UCSD-AML1 (cell line): ENCODE results near the gene CPNE2.

Experiments
- DNase-seq: peaks from one replicate; lab custom pipeline; 2025; ENCODE audit not compliant: unreplicated experiment; lab: John Stamatoyannopoulos, UW

The CPNE2 gene

DNA sequence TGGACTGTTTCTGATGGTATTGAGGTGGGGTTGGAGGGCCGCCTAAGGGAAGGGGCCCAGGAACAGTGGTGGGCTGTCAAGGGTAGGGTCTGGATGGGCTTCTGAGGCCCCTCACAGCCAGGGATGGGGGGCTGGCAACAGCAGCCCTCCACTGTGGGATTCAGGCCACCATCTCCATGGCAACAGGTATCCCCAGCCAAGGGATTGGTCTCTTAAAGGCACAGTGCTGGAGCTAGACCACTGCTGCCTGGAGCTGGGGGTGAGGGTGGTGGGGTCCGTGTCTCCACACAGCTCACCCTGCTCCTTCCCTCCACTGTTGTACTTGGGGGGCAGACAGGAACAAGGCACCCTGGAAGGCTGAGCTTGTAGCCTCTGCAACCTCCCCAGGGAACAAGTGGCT lies 51.6 kb downstream of the CPNE2 start:
- no peak for DNase-seq

DNA sequence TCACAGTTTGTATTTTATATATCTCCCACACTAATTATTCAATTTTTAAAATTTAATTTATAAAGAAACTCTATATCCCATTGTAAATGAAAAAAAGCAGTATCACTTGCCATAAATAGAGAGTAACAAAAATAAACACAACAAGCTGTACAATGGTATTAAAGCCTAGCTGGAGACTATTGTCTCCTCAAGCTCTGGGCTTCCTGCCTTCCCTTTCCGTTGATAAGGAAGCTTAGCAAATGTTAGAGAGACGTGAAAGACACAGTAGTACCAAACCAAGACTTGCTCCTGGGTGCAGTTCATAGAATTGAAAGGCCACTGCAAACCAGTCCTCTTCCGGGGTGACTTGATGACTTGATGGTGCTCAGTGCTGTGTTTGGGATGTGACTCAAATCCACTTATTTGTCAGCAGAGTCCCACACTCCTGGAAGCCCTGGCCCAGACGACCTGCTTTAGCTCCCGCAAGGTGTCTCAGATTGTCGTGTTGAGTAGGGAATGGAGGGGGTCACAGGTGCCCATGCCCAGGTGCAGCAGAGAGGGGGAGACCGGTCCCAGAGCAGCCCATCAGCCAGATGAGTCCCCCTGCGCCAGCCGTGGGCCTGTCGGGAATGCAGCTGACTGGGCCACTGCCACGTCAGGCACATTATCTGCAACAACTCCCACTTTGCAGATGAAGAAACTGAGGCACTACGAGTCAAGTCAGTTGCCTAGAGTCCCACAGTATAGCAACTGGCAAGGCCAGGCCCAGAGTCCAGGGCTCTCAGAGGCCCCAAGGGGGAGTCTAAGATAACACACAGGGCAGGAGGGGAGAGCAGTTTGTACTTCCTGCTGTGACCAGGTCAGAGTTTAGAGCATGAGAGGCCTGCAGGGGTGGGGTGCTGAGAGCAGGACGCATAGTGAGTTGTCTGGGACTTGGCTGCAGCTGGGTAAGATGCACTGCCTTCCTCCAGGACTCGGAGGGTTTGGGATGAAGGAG lies 53.0 kb downstream of the CPNE2 start:
- no peak for DNase-seq

- DNase-seq = no peak
Measured at GRCh38 chr16:57146040-57146647, 53.8 kb downstream of the CPNE2 start.

DNA sequence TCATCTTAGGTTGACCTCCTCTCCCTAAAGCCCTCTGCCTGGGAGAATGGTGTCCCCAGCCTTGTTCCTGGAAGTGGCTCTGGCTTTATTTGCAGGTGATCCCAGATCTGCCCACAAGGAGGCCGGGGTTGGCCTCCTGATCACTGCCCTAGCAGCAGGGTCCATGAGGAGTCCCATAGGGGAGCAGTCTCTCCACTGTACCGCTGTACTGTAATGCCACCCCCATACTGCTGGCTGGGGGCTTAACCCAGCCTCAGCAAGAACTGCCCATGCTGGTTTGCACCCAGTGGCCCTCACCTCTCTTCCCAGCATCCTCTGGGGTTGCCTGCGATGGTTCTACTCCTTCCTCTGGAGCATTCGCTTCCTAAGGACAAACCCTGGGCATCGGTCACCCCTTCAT lies 54.4 kb downstream of the CPNE2 start:
- peak; percentile 46 for DNase-seq

GRCh38 chr16:57147381-57148221 lies 55.2 kb downstream of the CPNE2 start:
- peak; percentile 73 for DNase-seq

DNA sequence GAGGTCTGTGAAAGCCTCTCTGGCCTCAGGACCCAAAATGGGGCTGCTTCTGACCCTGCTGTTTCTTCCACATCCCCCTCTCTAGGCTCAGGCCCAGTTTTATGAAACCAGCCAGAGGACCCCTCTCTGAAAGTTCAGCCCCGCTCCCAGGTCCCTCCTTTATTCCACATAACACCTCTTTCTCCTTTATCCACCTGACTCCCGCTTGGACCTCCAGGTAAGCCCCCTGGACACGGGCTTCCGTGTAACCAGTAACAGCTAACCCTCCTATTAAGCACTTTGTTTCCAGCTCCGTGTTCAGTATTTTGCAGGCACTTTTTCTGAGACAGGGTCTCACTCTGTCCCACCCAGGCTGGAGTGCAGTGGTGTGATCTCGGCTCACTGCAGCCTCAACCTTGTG lies 56.1 kb downstream of the CPNE2 start:
- no peak for DNase-seq

DNA sequence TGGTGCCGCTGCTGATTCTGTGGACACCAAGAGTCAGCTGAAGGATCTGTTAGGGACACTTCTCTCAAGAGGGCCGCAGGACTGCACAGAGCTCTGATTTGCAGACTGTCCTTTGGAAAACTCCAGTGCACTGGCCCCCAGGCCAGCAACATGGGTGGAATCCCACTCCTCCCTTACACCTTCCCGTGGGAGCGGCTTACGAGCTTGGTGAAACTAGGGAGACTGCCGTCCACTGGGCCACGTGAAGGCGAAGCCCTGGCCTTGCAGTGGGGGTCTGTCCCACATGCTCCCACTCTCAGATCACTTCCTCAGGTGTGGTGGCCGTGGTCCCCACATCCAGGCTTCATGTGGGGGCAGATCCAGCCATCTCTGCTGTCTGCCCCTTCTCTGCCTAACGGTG lies 57.0 kb downstream of the CPNE2 start:
- no peak for DNase-seq

GRCh38 chr16:57150682-57151330 lies 58.4 kb downstream of the CPNE2 start:
- no peak for DNase-seq

DNA sequence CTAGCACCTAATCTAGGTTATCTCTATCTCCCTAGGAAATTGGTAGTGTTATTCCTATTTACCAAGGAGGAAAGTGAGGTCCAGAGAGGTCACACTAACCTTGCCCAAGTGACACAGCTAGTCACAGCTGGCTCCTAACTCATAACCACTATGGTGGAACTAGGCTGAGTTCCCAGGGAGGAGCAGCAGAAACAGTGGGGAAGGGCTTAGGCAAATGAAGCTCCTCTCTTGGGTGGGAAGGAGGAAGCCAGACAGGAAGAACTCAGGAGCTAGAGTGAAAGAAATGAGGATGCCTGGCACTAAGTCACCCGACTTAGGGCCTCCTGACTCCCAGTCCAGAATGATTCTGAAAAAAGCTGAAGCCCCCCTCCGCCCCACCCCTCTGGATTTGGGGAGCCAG lies 59.0 kb downstream of the CPNE2 start:
- no peak for DNase-seq

- DNase-seq = no peak
Measured at GRCh38 chr16:57152096-57153093, 60.0 kb downstream of the CPNE2 start.

- no peak for DNase-seq
Measured at GRCh38 chr16:57153841-57154240, 61.5 kb downstream of the CPNE2 start.

GRCh38 chr16:57155702-57156350 lies 63.4 kb downstream of the CPNE2 start:
- no peak for DNase-seq

GRCh38 chr16:57156351-57156703 lies 63.9 kb downstream of the CPNE2 start:
- DNase-seq = no peak

- DNase-seq = no peak
Measured at GRCh38 chr16:57157533-57157932, 65.2 kb downstream of the CPNE2 start.

- no peak for DNase-seq
Measured at GRCh38 chr16:57159447-57159846, 67.1 kb downstream of the CPNE2 start.

DNA sequence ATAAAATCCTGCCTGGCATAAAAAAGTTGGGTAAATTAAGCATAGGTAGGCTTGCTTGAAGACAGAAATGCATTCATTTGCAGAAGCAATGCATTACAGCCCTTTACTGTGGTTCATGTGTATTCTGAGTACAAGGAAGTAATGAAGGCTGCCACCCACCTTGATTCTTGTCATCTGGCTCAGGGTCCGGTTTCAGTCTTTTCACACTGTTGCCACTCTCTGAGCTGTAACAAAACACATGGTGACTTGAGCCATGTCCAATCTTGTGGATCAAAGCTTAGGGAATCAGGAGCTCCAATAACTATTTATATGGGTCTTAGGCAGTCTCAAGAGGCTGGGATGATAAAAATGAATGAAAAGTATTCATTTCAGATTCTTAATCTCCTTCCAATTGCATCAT lies 71.5 kb downstream of the CPNE2 start:
- DNase-seq = no peak

- DNase-seq = no peak
Measured at GRCh38 chr16:57165483-57165882, 73.1 kb downstream of the CPNE2 start.

GRCh38 chr16:57165938-57166337 lies 73.6 kb downstream of the CPNE2 start:
- no peak for DNase-seq

DNA sequence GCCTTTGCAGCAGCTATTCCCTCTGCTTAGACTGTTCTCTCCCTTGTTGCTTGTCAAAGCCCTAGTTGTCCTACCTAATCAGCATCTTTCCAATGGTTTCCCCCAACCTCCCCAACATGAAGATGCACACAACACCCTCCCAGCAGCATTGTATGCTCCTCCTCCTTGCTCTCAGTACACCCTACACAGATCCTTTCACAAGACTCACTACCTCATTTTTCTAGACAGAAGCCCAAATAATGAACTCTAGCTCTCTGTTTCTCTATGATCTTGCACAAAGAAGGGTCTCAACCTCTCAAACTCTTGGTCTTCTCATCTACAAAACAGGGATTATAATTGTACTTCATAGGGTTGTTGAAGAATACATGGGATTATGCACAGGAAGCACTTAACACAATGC lies 74.1 kb downstream of the CPNE2 start:
- DNase-seq = no peak
